GM21619 (cell line): ENCODE data around the gene SSPN.
"Not testable (repeated sequence)": the region's sequence is repeated elsewhere in the genome, so short reads cannot be mapped to it uniquely, and the experiment has no call there.

Experiments
- ATAC-seq: cut with Tn5 transposase; IDR thresholded peaks from one replicate; pipeline ENCODE4 v1.9.1; 2021; ENCODE audit not compliant: unreplicated experiment

The SSPN gene

GRCh38 chr12:26226629-26227360, 31.4 kb downstream of the SSPN start:
- no peak for ATAC-seq

GRCh38 chr12:26227361-26227745, 32.0 kb downstream of the SSPN start:
- ATAC-seq, result no peak

GRCh38 chr12:26229910-26230309, 34.5 kb downstream of the SSPN start:
- no peak for ATAC-seq

- ATAC-seq, result no peak
Observed at GRCh38 chr12:26231470-26231869, 36.1 kb downstream of the SSPN start.

- no peak for ATAC-seq
Observed at GRCh38 chr12:26231921-26232320, 36.5 kb downstream of the SSPN start.

GRCh38 chr12:26233631-26234030, 38.3 kb downstream of the SSPN start:
- ATAC-seq, result no peak

GRCh38 chr12:26235465-26235864, 40.1 kb downstream of the SSPN start:
- ATAC-seq, result not testable (repeated sequence)

- ATAC-seq, result no peak
Observed at GRCh38 chr12:26238341-26239121, 43.2 kb downstream of the SSPN start.

GRCh38 chr12:26239122-26239851, 43.9 kb downstream of the SSPN start:
- ATAC-seq, result no peak

GRCh38 chr12:26239852-26240815, 44.8 kb downstream of the SSPN start:
- ATAC-seq, result no peak

- no peak for ATAC-seq
Observed at GRCh38 chr12:26241080-26241479, 45.7 kb downstream of the SSPN start.

GRCh38 chr12:26242683-26243082, 47.3 kb downstream of the SSPN start:
- no peak for ATAC-seq

- ATAC-seq, result no peak
Observed at GRCh38 chr12:26244503-26244902, 49.1 kb downstream of the SSPN start.

GRCh38 chr12:26245175-26245942, 50.0 kb downstream of the SSPN start:
- ATAC-seq, result no peak

GRCh38 chr12:26246483-26247164, 51.3 kb downstream of the SSPN start:
- no peak for ATAC-seq

GRCh38 chr12:26247873-26248272, 52.5 kb downstream of the SSPN start:
- ATAC-seq, result no peak

- no peak for ATAC-seq
Observed at GRCh38 chr12:26250801-26251200, 55.4 kb downstream of the SSPN start.

GRCh38 chr12:26251600-26251999, 56.2 kb downstream of the SSPN start:
- no peak for ATAC-seq

GRCh38 chr12:26252946-26253345, 57.6 kb downstream of the SSPN start:
- ATAC-seq, result no peak
